Kidney epithelial cell (primary cell): ENCODE measurements around the gene MORF4L2. TPM values are rescaled to one million over a fixed set of nuclear protein-coding genes. Genes with fewer than 3 reads are reported as not detected.

Experiments
- DNase-seq: peaks from one replicate; pipeline ENCODE4 v3.0.0-alpha.2; 2010; ENCODE audit warnings: low read depth
- H3K27me3 ChIP-seq: 2 replicates; pipeline ENCODE4 v1.6.0; 2011; ENCODE audit warnings: low read length; ENCODE audit not compliant: control insufficient read depth, insufficient read depth
- H3K36me3 ChIP-seq: 2 replicates; pipeline ENCODE4 v1.5.1; 2011; ENCODE audit warnings: low read length; ENCODE audit not compliant: control insufficient read depth, insufficient read depth
- H3K4me3 ChIP-seq: 2 replicates; pipeline ENCODE4 v1.5.1; 2011; ENCODE audit warnings: low read depth, mild to moderate bottlenecking, control low read depth, low read length
- CTCF ChIP-seq: IDR thresholded peaks from 2 replicates; pipeline ENCODE4 v1.5.1; 2011; ENCODE audit warnings: mild to moderate bottlenecking, moderate library complexity, low read length, control low read depth, inconsistent platforms; ENCODE audit not compliant: insufficient read depth, poor library complexity, severe bottlenecking
- total RNA-seq: library from RNA; depleted of rRNA; stranded (reverse); fragments of >200 nt; gene quantifications from 2 replicates; pipeline ENCODE4 v1.2.3, GENCODE V29; 2015

The MORF4L2 gene
- total RNA-seq, result 297 and 373 TPM in 2 replicates

GRCh38 chrX:103686199-103687072, at the start of gene MORF4L2:
TSS of gene MORF4L2 (minus strand) at chrX:103686699. CDS start at chrX:103677027, 9,672 bp downstream.
- no peak for TF ChIP-seq CTCF

GRCh38 chrX:103734125-103734760, 47.7 kb upstream of the MORF4L2 start:
- no peak for TF ChIP-seq CTCF
- DNase-seq, result no peak
- Histone ChIP-seq H3K4me3 (no peak overlapping the region), H3K36me3 (no peaks in the 10 kb centered on the region), H3K27me3 (peaks cover 10% of the 10 kb centered on the region)

More at GRCh38 chrX:103686199-103687072, at the start of gene MORF4L2:
- peak; percentile 92 for DNase-seq
- Histone ChIP-seq H3K36me3 (no peaks in the 10 kb centered on the region), H3K4me3 (peak within 1 kb of the TSS; percentile 80), H3K27me3 (no peaks in the 10 kb centered on the region)

- Histone ChIP-seq H3K36me3 (no peaks in the 10 kb centered on the region), H3K4me3 (no peak overlapping the region), H3K27me3 (peaks cover 20% of the 10 kb centered on the region)
- TF ChIP-seq CTCF, result no peak
- no peak for DNase-seq
These were observed 46.5 kb upstream of the MORF4L2 start for GRCh38 chrX:103733017-103733416.

- DNase-seq, result no peak
- Histone ChIP-seq H3K27me3 (peaks cover 30% of the 10 kb centered on the region), H3K36me3 (no peaks in the 10 kb centered on the region), H3K4me3 (no peak overlapping the region)
- no peak for TF ChIP-seq CTCF
These were observed 44.4 kb upstream of the MORF4L2 start for GRCh38 chrX:103730796-103731493.

- Histone ChIP-seq H3K36me3 (no peaks in the 10 kb centered on the region), H3K27me3 (peaks cover 35% of the 10 kb centered on the region), H3K4me3 (no peak overlapping the region)
- TF ChIP-seq CTCF, result no peak
- no peak for DNase-seq
These were observed 43.8 kb upstream of the MORF4L2 start for GRCh38 chrX:103730147-103730795.
